ENCODE data around the gene ABTB1.

- TF ChIP-seq CTCF (conservative IDR thresholded peaks at IDR 0.05; ENCODE audit: low read length), result no peak
- TF ChIP-seq EZH2phosphoT487 (IDR thresholded peaks at IDR 0.05; ENCODE audit: borderline replicate concordance), result no peak
Observed at GRCh38 chr3:127646501-127647046, 26.2 kb upstream of the ABTB1 start.
